ENCODE results near the gene LBHD1. TPM values are rescaled to one million over a fixed set of nuclear protein-coding genes. Genes with fewer than 3 reads are reported as not detected.

The LBHD1 gene
- polyA plus RNA-seq, 3 donors: 1.9 to 9.1 (median 2.9) TPM

DNA sequence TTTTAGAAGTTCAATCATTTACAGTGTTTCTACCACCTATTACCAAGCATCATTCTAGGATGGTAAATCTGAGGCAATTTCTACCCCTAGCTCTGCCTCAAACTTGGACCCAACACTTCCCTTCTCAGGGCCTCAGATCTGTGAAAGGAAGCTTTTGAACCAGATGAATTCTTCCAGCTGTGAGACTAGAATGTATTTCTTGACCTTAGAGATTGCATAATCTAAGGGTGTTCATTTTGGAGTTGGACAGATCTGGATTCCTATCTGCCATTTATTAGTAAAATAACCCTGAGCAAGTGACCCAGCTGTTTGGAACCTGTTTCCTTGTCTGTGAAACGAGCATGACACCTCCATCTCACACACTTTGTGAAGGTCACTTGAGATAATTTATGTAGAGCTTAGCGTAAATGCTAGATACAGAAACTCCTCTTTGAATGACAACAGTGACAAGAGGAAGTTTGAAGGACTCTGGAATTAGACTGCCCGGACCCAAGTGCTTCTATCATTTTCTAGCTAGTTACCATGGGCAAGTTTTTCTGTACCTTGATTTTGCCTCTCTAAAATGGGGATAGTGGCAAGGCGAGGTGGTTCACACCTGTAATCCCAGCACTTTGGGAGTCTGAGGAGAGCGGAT is 15.2 kb downstream of the LBHD1 start:
- H3K36me3 ChIP-seq (replicated peaks in 1 of 2; ENCODE audit: control insufficient read depth in 1 of 2, insufficient read depth in 2 of 2, low read length in 2 of 2): peaks cover 0 to 5% of the 10 kb centered on the region in 2 donors
- no peaks in the 10 kb centered on the region for H3K27me3 ChIP-seq (ENCODE audit: control insufficient read depth in 2 of 2, insufficient read depth in 2 of 2, low read length in 2 of 2)
- intact Hi-C loops (cut with micrococcal nuclease): no loop called here
- Mint-ChIP-seq H3K27me3 (ENCODE audit: low read depth in 3 of 3) (peaks cover 0 to 3% (median 0%) of the 10 kb centered on the region in 3 donors), H3K27ac (peak overlapping the region in 1 of 7 donors; percentile 61), H3K9me3 (no peaks in the 10 kb centered on the region), H3K36me3 (peaks cover 1 to 8% of the 10 kb centered on the region in 2 donors), H3K4me3 (no peak overlapping the region), H3K4me1 (peaks cover 20% of the 10 kb centered on the region)
- H3K4me2 ChIP-seq (replicated peaks; ENCODE audit: extremely low read depth, low read length, poor library complexity, severe bottlenecking): no peak overlapping the region
- TF ChIP-seq, protein P1, sequence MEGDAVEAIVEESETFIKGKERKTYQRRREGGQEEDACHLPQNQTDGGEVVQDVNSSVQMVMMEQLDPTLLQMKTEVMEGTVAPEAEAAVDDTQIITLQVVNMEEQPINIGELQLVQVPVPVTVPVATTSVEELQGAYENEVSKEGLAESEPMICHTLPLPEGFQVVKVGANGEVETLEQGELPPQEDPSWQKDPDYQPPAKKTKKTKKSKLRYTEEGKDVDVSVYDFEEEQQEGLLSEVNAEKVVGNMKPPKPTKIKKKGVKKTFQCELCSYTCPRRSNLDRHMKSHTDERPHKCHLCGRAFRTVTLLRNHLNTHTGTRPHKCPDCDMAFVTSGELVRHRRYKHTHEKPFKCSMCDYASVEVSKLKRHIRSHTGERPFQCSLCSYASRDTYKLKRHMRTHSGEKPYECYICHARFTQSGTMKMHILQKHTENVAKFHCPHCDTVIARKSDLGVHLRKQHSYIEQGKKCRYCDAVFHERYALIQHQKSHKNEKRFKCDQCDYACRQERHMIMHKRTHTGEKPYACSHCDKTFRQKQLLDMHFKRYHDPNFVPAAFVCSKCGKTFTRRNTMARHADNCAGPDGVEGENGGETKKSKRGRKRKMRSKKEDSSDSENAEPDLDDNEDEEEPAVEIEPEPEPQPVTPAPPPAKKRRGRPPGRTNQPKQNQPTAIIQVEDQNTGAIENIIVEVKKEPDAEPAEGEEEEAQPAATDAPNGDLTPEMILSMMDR (IDR thresholded peaks at IDR 0.05): no peak
- peaks cover 8 to 10% of the 10 kb centered on the region in 2 donors for H3K4me1 ChIP-seq (ENCODE audit: control insufficient read depth in 1 of 2, insufficient read depth in 2 of 2, low read length in 2 of 2)
- H2AFZ ChIP-seq (ENCODE audit: insufficient read depth, low read depth, low read length, poor library complexity, severe bottlenecking): peak overlapping the region; percentile 43
- peaks cover 13% of the 10 kb centered on the region for H3K79me2 ChIP-seq (ENCODE audit: insufficient read depth, low read length)
- no peak for DNase-seq
- no peaks in the 10 kb centered on the region for H4K20me1 ChIP-seq (ENCODE audit: insufficient read depth, low read length)
- no peak overlapping the region for H3K9ac ChIP-seq (ENCODE audit: insufficient read depth, low read length, poor library complexity, severe bottlenecking)
- H3K4me3 ChIP-seq (replicated peaks in 1 of 3; ENCODE audit: low read depth in 2 of 3, low read length in 3 of 3): no peak overlapping the region
- no peaks in the 10 kb centered on the region for H3K9me3 ChIP-seq (replicated peaks in 1 of 2; ENCODE audit: control insufficient read depth in 1 of 2, insufficient read depth in 1 of 2, low read length in 2 of 2)
- WGBS (ENCODE audit: insufficient coverage): 20% methylated on average over 1 of the region's 5 CpGs
- no peak overlapping the region for H3K27ac ChIP-seq (ENCODE audit: low read depth in 1 of 2, low read length in 2 of 2)

DNA sequence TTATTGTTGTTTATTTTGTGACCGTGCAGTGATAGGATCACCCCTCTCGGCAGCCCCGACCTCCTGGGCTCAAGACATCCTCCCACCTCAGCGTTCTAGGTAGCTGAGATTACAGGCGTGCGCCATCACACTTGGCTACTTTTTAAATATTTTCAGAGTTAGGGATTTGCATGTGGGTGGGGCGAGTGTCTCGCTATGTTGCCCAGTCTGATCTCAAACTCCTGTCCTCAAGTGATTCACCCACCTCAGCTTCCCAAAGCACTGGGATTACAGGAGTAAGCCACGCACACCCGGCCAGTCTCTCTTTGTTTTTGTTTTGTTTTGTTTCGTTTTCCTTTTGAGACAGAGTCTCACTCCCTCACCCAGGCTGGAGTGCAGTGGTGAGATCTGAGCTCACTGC is 17.8 kb downstream of the LBHD1 start:
- Mint-ChIP-seq H3K9me3 (no peaks in the 10 kb centered on the region), H3K27ac (peak overlapping the region in 3 of 7 donors; percentile 15 to 66 (median 46)), H3K27me3 (ENCODE audit: low read depth in 3 of 3) (peaks cover 0 to 3% (median 0%) of the 10 kb centered on the region in 3 donors), H3K4me3 (peak overlapping the region in 1 of 2 donors; percentile 87), H3K4me1 (peaks cover 21% of the 10 kb centered on the region), H3K36me3 (peaks cover 5 to 10% of the 10 kb centered on the region in 2 donors)
- WGBS (ENCODE audit: insufficient coverage): no CpG with 5 or more reads among the region's 11 CpGs
- intact Hi-C loops (cut with micrococcal nuclease): loop anchor here (5.0 kb wide), 2 partner anchors 53 to 62 kb away; partner anchors contain the start of genes BSCL2 (in 1 of the 2), GNG3 (in 1 of the 2) and TUT1 (in 1 of the 2)
- Histone ChIP-seq H3K4me1 (ENCODE audit: control insufficient read depth in 1 of 2, insufficient read depth in 2 of 2, low read length in 2 of 2) (peaks cover 11 to 14% of the 10 kb centered on the region in 2 donors), H3K79me2 (ENCODE audit: insufficient read depth, low read length) (peaks cover 30% of the 10 kb centered on the region), H3K4me2 (replicated peaks; ENCODE audit: extremely low read depth, low read length, poor library complexity, severe bottlenecking) (peak overlapping the region; percentile 99), H3K27ac (ENCODE audit: low read depth in 1 of 2, low read length in 2 of 2) (no peak overlapping the region), H3K4me3 (replicated peaks in 1 of 3; ENCODE audit: low read depth in 2 of 3, low read length in 3 of 3) (peak overlapping the region in 1 of 3 experiments; percentile 97), H3K9ac (ENCODE audit: insufficient read depth, low read length, poor library complexity, severe bottlenecking) (no peak overlapping the region), H4K20me1 (ENCODE audit: insufficient read depth, low read length) (no peaks in the 10 kb centered on the region), H3K36me3 (replicated peaks in 1 of 2; ENCODE audit: control insufficient read depth in 1 of 2, insufficient read depth in 2 of 2, low read length in 2 of 2) (peaks cover 6% of the 10 kb centered on the region in 2 donors), H2AFZ (ENCODE audit: insufficient read depth, low read depth, low read length, poor library complexity, severe bottlenecking) (peak overlapping the region; percentile 17), H3K27me3 (ENCODE audit: control insufficient read depth in 2 of 2, insufficient read depth in 2 of 2, low read length in 2 of 2) (no peaks in the 10 kb centered on the region), H3K9me3 (replicated peaks in 1 of 2; ENCODE audit: control insufficient read depth in 1 of 2, insufficient read depth in 1 of 2, low read length in 2 of 2) (no peaks in the 10 kb centered on the region)
- TF ChIP-seq, protein P1 (IDR thresholded peaks at IDR 0.05): no peak
- no peak for DNase-seq
